Measurements from ENCODE around the gene EEF1AKMT4.
"Not testable (repeated sequence)": the region's sequence is repeated elsewhere in the genome, so short reads cannot be mapped to it uniquely, and the experiment has no call there.

EEF1AKMT4 gene

DNA sequence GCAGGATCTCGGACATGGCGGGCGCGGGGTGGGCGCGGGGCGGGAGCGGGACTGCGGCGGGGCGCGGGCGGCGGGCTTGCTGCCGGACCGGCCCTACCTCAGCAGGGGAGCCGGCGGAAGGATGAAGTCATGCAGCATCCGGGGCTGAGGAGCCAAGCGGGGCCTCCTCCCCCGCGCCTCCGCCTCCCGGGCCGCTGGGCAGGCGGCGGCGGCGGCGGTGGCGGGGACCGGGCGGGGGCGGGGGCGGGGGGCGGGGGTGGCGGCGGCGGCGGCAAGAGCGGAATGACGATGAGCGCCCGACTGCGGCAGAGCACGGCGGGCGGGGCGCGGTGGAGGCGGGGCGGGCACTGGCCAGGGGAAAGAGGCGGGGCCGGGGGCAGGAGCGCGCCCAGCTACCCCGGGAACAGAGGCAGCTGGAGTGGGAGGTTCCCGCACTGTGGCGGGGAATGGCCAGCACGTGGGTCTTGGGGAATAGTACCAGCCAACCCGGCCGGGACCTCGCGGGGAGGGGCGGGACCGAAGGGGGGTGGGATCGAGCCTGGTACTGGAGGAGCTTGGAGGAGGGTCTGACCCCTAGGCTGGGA lies 11.9 kb downstream of the EEF1AKMT4 start, which contains the start of gene CAMK2N2:
Gene CAMK2N2 (minus strand): TSS at position 284 of the 584 bp plus-strand sequence. CDS start 268 bp downstream, at position 16.
- FAIRE-seq = no peak

DNA sequence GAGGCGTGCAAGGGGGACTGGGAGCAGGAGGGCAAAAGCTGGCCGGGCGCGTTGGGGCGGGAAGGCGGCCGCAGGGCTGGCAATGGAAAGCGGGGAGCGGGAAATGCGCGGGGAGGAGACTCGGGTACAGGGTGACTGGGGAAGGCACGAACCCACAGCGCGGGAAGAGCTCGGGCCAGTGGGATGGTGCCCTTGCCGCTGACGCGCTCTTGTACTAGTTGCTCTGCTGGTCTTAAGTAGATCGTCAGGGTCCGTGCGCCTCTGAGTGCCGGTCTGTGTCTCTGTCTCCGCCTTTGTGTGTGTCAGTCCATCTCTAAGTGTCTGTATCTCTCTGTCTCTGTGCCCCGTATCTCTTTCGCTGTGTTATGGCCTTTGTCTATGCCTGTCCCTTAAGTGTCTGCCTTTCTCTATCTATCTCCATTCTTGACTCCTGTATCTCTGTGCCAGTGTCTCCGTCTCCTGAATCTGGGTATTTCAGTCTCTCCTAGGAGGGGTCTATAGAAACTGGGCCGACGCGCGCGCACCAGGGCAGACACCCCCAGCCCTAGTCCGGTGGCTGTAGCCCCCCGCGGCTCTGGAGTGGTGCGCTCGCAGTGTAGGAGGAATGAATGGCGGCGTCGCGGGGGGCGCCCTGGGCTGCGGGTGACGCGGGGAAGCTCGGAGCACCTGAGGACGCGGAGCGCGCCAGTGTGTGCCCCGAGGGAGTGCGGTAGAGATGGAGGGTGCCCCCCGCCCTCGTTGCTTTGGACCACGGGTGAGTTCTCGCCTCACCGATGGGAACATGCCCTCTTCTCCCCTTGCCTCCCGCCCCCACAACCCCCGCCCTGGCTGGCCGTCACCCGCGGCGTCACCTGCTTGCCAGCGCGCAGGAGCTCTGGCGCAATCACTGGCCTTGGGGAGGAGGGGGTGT lies 12.6 kb downstream of the EEF1AKMT4 start:
- no peak for FAIRE-seq

DNA sequence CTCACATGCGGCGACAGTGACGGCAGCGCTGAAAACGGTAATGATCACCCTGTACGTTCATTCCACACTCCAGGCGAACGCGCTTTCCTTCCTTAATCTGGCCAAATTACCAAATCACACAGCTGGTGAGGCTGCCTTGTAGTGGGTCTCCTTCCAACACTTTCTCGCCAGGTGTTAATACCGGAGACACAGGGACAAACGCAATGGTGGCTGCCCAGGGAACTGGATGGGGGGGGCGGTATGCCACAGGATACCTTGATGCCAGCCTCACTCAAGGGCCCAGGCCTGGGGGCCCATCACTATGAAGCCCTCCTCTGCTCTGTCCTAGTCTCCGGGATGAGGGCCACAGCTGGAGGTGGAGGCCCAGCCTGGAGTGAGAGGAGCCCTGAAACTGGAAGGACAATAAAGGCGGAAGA lies 13.3 kb downstream of the EEF1AKMT4 start:
- no peak for FAIRE-seq

DNA sequence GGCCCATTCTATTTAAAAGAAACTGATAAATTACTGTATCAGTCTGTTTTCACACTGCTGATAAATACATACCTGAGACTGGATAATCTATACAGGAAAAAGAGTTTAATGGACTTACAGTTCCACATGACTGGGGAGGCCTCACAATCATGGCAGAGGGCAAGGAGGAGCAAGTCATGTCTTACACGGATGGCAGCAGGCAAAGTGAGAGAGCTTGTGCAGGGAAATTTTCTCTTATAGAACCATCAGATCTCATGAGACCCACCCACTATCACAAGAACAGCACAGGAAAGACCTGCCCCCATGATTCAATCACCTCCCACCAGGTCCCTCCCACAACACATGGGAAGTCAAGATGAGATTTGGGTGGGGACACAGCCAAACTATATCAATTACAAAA lies 17.8 kb downstream of the EEF1AKMT4 start:
- not testable (repeated sequence) for FAIRE-seq

DNA sequence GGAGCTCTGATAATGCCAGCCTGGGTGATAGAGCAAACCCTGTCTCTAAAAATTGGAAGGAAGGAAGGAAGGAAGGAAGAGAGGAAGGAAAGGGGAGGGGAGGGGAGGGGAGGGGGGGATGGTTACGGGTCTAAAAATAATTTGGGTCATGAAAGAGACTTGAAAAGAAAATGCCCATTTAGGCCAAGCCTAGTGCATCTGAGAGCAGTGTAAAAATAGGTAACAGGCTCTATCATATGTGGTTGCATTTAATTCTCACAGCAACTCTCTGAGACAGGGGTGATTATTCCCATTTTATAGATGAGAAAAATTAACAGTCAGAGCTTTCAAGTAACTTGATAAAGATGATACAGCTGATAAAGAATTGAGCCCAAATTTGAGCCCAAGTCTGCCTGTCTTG lies 22.8 kb downstream of the EEF1AKMT4 start:
- no peak for FAIRE-seq

DNA sequence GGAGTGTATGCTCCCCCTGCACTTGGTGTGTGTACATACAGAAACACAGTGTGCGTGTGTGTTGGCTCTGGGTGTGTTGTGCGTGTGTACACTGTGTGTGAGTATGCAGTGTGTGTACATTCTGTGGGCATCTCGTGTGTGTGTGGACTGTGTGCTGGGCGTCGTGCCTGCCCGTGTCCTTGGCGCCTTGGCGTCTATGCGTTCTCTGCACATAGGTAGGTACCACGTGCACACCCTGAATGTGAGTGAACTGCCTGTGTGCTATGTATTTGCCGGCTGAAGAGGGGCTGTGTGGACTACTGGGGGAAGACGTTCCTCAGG lies 25.9 kb downstream of the EEF1AKMT4 start:
- no peak for FAIRE-seq

DNA sequence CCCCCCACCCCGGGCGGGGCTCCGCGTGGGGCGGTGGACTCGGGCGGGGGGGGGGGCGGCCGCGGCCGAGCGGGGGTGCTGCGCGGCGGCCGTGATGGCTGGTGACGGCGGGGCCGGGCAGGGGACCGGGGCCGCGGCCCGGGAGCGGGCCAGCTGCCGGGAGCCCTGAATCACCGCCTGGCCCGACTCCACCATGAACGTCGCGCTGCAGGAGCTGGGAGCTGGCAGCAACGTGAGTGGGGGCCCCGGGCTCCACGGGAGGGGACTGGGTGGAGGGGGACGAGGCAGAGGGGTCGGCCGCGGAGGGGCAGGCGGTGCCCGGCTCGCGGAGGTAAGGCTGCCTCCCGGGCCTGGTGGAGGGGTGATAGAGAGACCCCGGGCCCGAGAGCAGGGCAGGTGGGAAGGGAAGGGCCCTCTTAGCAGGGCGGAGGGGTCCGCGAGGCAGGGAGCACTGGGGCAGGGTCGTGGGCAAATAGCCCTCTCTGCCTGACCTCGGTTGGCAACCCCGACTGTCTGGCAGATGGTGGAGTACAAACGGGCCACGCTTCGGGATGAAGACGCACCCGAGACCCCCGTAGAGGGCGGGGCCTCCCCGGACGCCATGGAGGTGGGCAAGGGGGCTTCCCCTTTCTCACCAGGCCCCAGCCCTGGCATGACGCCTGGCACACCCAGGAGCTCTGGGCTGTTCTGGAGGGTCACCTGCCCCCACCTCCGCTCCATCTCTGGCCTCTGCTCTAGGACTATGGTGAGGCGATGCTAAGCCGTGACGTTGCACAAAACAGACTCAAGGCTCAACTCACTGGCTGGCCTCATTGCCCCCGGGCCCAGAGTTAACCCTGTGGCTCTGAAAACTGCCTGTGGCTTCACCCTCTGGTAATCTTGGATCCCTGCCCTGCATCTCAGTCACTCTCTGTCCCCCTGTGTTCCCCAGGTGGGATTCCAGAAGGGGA lies 26.8 kb downstream of the EEF1AKMT4 start, which contains the start of gene ECE2:
Gene ECE2 (plus strand): TSS at position 62 of the 950 bp plus-strand sequence. CDS start 132 bp downstream, at position 194.
- no peak for FAIRE-seq

DNA sequence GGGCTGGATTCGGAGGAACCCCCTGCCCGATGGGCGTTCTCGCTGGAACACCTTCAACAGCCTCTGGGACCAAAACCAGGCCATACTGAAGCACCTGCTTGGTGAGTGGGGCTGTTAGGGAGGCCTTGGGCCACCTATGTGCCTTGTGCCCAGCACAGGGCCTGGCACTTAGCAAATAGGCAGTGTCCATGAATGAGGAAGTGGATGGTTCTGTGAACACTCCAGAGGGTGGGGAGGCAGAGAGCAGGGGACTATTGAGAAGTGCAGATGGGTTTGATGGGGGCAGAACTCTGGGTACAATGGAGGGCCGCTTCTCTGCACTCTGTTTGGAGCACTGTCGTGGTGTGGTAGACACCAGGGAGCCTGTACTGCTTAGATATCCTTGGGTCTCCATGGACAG lies 27.9 kb downstream of the EEF1AKMT4 start:
- FAIRE-seq = no peak

DNA sequence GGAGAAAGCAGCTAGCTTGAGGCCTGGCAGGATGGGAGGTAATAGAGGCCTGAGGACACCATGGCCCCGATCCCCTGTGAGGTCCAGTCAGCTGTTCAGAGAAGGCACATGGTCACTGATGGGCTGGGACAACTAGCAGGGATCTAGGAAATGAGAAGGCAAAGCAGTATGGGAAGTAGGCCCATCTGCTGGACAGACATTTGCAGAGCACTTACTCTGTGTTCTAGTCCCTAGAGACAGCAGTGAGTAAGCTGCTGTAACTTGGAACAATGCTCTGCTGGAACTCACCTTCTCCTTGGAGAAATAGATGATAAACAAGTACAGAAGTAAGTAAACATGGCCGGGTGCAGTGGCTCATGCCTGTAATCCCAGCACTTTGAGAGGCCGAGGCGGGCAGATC lies 33.5 kb downstream of the EEF1AKMT4 start:
- FAIRE-seq = no peak

DNA sequence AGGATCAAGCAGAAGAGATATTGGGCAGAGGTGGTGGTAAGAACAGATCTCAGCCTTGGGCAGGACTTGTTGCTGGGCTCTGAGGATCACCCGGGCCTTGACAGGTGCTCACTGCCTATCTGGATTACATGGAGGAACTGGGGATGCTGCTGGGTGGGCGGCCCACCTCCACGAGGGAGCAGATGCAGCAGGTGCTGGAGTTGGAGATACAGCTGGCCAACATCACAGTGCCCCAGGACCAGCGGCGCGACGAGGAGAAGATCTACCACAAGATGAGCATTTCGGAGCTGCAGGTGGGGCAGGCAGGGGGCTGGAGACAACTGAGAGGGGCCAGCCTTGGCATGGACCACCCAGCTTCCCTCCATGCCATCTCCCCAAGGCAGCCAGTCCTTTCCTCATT lies 34.2 kb downstream of the EEF1AKMT4 start:
- FAIRE-seq = no peak

DNA sequence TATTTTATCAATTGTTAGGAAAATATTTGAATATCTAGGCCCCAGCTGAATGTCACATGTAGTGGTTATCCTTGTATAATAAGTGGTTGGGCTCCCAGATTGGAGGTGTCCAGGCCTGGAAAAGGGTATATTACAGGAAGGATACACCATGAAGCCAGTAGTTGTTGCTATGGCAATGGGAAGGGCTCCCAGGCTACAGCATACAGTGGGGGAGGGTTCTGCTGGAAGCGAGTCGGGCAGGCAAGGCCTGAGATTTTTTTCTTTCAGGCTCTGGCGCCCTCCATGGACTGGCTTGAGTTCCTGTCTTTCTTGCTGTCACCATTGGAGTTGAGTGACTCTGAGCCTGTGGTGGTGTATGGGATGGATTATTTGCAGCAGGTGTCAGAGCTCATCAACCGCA lies 35.2 kb downstream of the EEF1AKMT4 start:
- FAIRE-seq = peak; percentile 5

DNA sequence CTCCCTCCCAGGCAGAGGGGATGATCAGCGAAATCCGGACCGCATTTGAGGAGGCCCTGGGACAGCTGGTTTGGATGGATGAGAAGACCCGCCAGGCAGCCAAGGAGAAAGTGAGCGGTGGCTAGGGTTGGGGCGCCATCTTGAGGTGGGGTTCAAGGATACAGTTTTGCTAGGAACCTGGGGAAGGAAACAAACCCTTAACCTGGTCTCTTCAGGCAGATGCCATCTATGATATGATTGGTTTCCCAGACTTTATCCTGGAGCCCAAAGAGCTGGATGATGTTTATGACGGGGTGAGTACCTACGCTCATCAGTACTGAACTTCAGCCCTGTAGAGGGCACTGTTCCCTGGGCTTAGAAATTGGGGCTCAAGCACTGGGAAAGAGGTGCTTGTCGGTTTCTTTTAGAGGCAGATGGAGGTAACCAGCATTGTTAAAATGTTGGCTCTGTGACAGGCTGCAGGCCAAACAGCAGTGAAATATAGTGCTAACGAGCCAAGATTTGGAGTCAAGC lies 40.0 kb downstream of the EEF1AKMT4 start:
- no peak for FAIRE-seq

DNA sequence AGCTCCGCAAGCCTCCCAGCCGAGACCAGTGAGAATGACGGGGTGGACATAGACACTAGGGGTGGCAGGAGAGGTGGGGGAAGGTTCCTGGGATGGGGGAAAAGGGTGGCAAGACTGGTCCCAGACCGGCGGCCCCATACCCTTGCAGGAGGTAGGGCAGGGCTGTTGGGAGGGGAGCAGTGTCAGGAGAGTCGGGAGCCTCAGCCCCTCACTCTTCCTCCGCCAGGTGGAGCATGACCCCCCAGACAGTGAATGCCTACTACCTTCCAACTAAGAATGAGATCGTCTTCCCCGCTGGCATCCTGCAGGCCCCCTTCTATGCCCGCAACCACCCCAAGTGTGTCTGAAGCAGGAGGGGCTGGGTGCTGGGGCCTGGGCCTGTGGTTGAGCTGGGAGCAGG lies 40.9 kb downstream of the EEF1AKMT4 start:
- no peak for FAIRE-seq

DNA sequence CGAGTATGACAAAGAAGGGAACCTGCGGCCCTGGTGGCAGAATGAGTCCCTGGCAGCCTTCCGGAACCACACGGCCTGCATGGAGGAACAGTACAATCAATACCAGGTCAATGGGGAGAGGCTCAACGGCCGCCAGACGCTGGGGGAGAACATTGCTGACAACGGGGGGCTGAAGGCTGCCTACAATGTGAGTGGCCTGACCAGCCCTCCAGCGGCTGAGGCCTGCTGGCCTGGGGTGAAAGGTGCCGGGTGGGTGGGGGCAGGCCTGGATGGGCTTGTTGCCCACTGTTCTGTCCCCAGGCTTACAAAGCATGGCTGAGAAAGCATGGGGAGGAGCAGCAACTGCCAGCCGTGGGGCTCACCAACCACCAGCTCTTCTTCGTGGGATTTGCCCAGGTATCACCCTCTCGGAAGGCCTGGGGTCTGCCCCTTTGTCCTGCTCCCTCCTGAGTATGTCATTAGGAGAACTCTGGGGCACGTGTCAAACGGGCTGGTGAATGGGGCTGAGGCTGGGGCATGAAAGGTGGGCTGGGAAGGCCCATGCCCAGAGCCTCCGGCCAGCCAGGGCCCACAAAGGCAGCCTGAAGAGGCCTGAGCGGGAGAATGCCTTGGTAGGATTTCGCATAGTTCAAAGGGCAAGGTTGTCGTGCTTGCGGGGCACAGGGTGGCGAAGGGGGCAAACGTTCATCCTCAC lies 41.7 kb downstream of the EEF1AKMT4 start:
- no peak for FAIRE-seq

DNA sequence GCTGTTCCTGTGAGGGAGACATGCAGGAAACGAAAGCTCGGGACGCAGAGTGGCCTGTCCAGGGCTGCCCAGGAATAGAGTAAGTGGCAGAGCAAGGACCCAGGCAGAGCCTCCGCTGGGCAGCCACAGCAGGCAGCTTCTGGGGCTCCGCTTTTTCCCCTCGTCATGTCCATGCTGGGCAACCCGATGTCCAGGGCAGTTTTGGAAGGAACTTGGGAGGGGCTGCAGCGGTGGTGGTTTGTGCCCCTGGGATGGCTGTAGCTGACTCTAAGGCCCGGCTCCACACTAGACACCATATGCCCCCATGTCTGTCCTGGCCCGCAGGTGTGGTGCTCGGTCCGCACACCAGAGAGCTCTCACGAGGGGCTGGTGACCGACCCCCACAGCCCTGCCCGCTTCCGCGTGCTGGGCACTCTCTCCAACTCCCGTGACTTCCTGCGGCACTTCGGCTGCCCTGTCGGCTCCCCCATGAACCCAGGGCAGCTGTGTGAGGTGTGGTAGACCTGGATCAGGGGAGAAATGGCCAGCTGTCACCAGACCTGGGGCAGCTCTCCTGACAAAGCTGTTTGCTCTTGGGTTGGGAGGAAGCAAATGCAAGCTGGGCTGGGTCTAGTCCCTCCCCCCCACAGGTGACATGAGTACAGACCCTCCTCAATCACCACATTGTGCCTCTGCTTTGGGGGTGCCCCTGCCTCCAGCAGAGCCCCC lies 42.4 kb downstream of the EEF1AKMT4 start:
- no peak for FAIRE-seq

DNA sequence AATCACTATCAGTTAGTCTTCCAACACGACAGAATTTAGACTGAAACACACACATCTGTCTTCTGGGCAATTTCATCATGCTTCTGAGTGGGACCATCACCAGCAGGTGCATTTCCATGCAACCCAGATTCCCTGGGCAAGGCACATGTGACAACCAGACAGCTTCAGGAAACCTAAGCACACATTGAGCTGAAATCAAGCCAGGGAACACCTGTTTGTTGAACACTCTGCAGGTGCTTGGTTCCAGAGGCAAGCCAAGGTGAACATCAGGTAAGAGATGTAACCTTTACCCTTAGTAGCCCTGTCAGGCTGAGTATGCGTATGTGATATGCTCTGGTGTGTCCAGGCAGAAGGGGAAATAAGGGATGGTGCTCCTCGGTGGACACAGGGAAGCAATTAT lies 46.3 kb downstream of the EEF1AKMT4 start:
- no peak for FAIRE-seq

DNA sequence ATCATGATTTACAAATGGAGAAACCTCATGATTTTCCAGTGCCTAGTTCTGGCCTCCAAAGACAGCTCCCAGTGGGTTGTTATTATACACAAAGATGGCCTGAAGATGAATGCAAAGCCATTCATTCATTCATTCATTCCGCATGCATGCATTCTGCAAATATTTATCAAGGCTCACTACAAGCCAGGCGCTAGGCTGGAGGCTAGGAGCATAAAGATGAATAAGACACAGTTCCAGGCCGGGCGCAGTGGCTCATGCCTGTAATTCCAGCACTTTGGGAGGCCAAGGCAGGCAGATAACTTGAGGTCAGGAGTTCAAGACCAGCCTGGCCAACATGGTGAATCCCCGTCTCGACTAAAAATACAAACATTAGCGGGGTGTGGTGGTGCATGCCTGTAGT lies 47.1 kb downstream of the EEF1AKMT4 start:
- no peak for FAIRE-seq

DNA sequence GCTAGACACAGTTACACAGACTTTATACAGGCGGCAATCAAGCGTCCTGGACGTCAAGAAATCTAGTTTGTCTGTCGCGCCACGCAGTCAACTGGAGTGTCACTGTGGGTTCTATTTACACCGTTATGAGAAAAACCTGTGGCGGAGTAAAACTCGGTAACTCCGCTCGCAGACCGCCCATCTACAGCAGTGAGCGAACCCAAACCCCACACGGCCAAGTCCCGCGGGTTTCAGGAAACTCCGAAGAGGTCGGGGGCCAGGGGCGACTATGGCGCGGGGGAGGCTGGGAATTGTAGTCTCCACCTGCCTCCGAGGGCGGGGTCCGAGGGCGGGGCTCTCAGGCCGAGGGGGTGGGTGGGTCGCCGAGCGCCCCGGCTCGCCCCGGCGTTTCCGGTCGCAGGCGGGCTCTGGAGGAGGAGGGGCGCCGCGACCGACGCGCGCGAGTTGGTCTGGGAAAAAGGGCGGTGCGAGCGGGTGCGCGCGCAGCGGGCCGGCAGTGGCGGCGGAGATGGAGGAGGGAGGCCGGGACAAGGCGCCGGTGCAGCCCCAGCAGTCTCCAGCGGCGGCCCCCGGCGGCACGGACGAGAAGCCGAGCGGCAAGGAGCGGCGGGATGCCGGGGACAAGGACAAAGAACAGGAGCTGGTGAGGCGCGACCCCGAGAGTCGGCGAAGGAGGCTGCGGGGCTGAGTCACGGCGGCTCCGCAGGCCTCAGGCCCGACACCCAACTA lies 49.5 kb downstream of the EEF1AKMT4 start, which contains the start of gene PSMD2:
Gene PSMD2 (plus strand): TSS at position 483 of the 729 bp plus-strand sequence. CDS start 26 bp downstream, at position 509.
- no peak for FAIRE-seq

DNA sequence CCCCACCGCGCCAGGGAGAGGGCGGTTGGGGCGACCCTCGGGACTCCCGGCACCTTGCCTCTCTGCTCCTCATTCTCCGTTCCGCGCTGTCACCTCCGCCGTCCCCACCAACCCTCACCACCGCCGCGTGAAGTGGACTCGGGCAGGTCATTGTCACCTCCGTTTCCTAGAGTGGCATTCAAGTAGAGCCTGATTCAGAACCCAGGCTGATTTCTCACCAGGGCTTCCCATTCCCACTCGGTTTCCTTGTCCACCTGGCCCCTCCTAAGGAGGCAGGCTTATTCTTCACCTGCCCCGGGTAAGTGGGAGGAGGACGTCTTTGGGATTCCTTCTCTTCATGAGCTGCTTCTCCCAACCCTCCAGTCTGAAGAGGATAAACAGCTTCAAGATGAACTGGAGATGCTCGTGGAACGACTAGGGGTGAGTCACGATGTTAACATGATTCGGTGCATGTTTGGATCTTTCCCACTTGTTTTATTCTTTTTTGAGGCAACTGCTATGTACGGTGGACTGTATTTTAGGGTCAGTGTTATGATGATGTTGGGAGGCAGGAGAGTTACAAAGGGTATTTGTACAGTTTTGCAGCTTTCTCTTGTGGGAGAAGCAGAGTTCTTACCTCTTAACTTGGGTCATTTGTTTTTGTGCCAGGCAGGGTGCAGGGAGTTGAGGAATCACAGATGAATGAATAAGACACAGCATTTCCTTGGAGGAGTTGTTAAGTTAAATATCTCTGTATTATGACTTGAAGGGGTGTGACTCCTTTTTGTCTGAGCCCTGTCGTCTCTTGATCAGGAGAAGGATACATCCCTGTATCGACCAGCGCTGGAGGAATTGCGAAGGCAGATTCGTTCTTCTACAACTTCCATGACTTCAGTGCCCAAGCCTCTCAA lies 50.3 kb downstream of the EEF1AKMT4 start:
- FAIRE-seq = no peak

DNA sequence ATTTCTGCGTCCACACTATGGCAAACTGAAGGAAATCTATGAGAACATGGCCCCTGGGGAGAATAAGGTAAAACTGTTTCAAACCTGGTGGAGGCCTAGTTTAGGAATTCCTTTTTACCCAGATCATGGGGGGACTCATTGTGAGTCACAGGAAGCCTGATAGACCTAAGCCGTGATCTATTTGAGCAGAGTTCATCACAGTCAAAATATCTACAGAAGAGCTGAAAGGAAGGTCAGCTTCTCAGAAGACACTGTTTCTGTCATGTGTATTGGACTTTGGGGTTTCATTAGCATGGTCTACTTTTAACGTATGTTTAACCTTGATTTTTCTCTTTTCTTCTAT lies 50.9 kb downstream of the EEF1AKMT4 start:
- no peak for FAIRE-seq
